Cardiac muscle cell (in vitro differentiated cells and primary cell): ENCODE measurements around the gene CYP46A1. TPM values are rescaled to one million over a fixed set of nuclear protein-coding genes. Genes with fewer than 3 reads are reported as not detected.
"Not testable (repeated sequence)": the region's sequence is repeated elsewhere in the genome, so short reads cannot be mapped to it uniquely, and the experiment has no call there.

Source experiments
- DNase-seq, 2 donors: peaks; one replicate each; pipeline versions ENCODE4 v3.0.0 to v3.0.0-alpha.2; 2010 to 2017; ENCODE audit warnings: low read depth in 1 of 2, low spot score in 1 of 2
- H3K27ac ChIP-seq: fragments of 200-600 bp; sonication (generic); 2 replicates; pipeline ENCODE4 v1.5.1; 2016
- H3K27me3 ChIP-seq: fragments of 200-600 bp; sonication (generic); 2 replicates; pipeline ENCODE4 v1.6.0; 2016; ENCODE audit warnings: control low read depth
- H3K36me3 ChIP-seq: fragments of 200-600 bp; sonication (generic); 2 replicates; pipeline ENCODE4 v1.5.1; 2016; ENCODE audit warnings: control low read depth
- H3K4me1 ChIP-seq: fragments of 200-600 bp; sonication (generic); 2 replicates; pipeline ENCODE4 v1.8.1; 2017; ENCODE audit warnings: low read depth, mild to moderate bottlenecking, mixed run types
- H3K4me3 ChIP-seq: fragments of 200-600 bp; sonication (generic); 2 replicates; pipeline ENCODE4 v1.5.1; 2016; ENCODE audit warnings: mild to moderate bottlenecking
- H3K9me3 ChIP-seq: fragments of 200-600 bp; sonication (generic); 2 replicates; pipeline ENCODE4 v1.5.1; 2017; ENCODE audit warnings: low read depth, mild to moderate bottlenecking, control low read depth
- CTCF ChIP-seq: IDR thresholded peaks from 2 replicates; pipeline ENCODE4 v1.5.1; 2012; ENCODE audit warnings: low read depth, mild to moderate bottlenecking, low read length
- polyA plus RNA-seq: library from polyadenylated mRNA; unstranded; fragments of >200 nt; fragmentation: Nextera tagmentation; extraction: Ambion mirVana; gene quantifications from 2 replicates; pipeline ENCODE4 v1.2.1, GENCODE V29; 2016
- total RNA-seq: library from RNA; depleted of rRNA; stranded (reverse); fragments of >200 nt; gene quantifications from 2 replicates; pipeline ENCODE4 v1.2.3, GENCODE V29; 2016

CYP46A1 gene
- total RNA-seq = 11.1 and 14.2 TPM in 2 replicates
- polyA plus RNA-seq = 15.0 and 18.5 TPM in 2 replicates

- Histone ChIP-seq H3K27ac (peak within 1 kb of the TSS; percentile 92), H3K36me3 (no peaks in the 10 kb centered on the region), H3K9me3 (no peaks in the 10 kb centered on the region), H3K4me1 (no peaks in the 10 kb centered on the region), H3K27me3 (no peaks in the 10 kb centered on the region), H3K4me3 (peak within 1 kb of the TSS; percentile 90)
- no peak for TF ChIP-seq CTCF
- peak; percentile 100 for DNase-seq
These were observed at the start of gene CYP46A1 for GRCh38 chr14:99683619-99684409. TSS of gene CYP46A1 (plus strand) at chr14:99684298. CDS start at chr14:99684418, 120 bp downstream.

GRCh38 chr14:99634443-99634842, 49.7 kb upstream of the CYP46A1 start:
- H3K4me3 ChIP-seq = no peak overlapping the region
- H3K4me1 ChIP-seq = no peaks in the 10 kb centered on the region
- H3K9me3 ChIP-seq = no peaks in the 10 kb centered on the region
- DNase-seq = no peak
- no peak overlapping the region for H3K27ac ChIP-seq
- H3K27me3 ChIP-seq = no peaks in the 10 kb centered on the region
- no peaks in the 10 kb centered on the region for H3K36me3 ChIP-seq
- TF ChIP-seq CTCF = no peak

- Histone ChIP-seq H3K9me3 (no peaks in the 10 kb centered on the region), H3K27me3 (no peaks in the 10 kb centered on the region), H3K36me3 (no peaks in the 10 kb centered on the region), H3K4me3 (no peak overlapping the region), H3K27ac (no peak overlapping the region), H3K4me1 (no peaks in the 10 kb centered on the region)
- TF ChIP-seq CTCF = no peak
- no peak for DNase-seq
These were observed 49.0 kb upstream of the CYP46A1 start for GRCh38 chr14:99635116-99635515.

GRCh38 chr14:99636487-99636886, 47.6 kb upstream of the CYP46A1 start:
- Histone ChIP-seq H3K27me3 (no peaks in the 10 kb centered on the region), H3K9me3 (no peaks in the 10 kb centered on the region), H3K4me1 (no peaks in the 10 kb centered on the region), H3K36me3 (no peaks in the 10 kb centered on the region), H3K27ac (no peak overlapping the region), H3K4me3 (no peak overlapping the region)
- no peak for TF ChIP-seq CTCF
- no peak for DNase-seq

GRCh38 chr14:99637624-99638023, 46.5 kb upstream of the CYP46A1 start:
- no peaks in the 10 kb centered on the region for H3K4me1 ChIP-seq
- no peak for DNase-seq

GRCh38 chr14:99642771-99643170, 41.3 kb upstream of the CYP46A1 start:
- not testable (repeated sequence) for H3K27ac ChIP-seq, H3K4me3 ChIP-seq, H3K4me1 ChIP-seq, H3K36me3 ChIP-seq, DNase-seq, H3K9me3 ChIP-seq
- H3K27me3 ChIP-seq = peaks cover 20% of the 10 kb centered on the region

More at GRCh38 chr14:99637624-99638023, 46.5 kb upstream of the CYP46A1 start:
- Histone ChIP-seq H3K27me3 (no peaks in the 10 kb centered on the region), H3K4me3 (no peak overlapping the region), H3K27ac (no peak overlapping the region), H3K9me3 (no peaks in the 10 kb centered on the region), H3K36me3 (no peaks in the 10 kb centered on the region)
- no peak for TF ChIP-seq CTCF
